ENCODE measurements around the gene COPG1. TPM values are rescaled to one million over a fixed set of nuclear protein-coding genes. Genes with fewer than 3 reads are reported as not detected.

Gene COPG1
- total and polyA plus RNA-seq, 9 of the 15 experiments (the other 6 are each of a cell fraction or from before 2014, with no cell fraction given), result 40.3 to 105 (median 62.4) TPM

DNA sequence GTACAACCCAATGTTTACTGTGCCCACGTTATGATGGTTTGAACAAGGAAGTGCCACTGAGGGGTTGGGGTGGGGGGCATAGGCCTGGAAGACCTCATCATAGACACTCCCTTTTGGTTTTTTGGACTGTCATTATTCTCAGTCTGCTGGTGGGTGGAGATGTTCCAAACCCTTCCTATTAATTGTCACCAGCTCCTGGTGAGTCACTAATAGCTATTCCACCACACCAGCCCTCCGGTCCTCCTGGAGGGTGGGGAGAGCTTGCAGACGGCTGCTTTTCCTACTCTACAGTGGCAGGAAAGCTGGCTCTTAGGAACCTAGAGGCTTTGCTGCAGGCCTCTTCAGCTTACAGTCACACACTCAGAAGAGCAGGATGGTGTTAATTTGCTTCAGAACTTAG lies 9.0 kb upstream of the COPG1 start:
- FAIRE-seq, result no peak

DNA sequence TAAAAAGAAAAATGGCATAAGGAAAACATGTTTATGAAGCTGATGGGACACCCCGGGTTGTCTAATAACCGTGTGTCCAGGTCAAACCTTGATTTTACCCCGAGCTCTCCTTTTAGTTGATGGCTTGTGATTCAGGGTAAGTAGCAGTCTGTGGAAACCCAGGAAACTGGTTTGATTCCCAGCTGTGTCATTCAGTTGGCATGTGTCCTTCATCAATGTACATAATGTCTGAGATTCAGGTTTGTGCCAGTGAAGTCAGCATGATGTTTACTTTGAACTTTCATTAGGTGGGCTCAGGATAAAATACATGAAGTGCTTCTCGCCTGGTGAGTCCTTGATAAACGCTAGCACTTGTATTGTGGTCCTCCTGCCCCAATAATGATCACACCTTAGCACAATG lies 4.3 kb upstream of the COPG1 start:
- Histone ChIP-seq H3K27ac (ENCODE audit: extremely low read depth, low read depth, low read length) (peak overlapping the region; percentile 36; the same call in 2 of the 3 replicates), H3K9ac (ENCODE audit: insufficient read depth in 1 of 2, low read depth in 2 of 2, low read length in 2 of 2) (0 out of 4 replicates have a peak overlapping the region, but pooled peaks of 1 of the 2 experiments have one; percentile 12), H3K4me3 (no peak overlapping the region), H3K36me3 (ENCODE audit: control insufficient read depth, insufficient read depth, low read length) (no peaks in the 10 kb centered on the region), H2AFZ (ENCODE audit: low read depth, low read length) (peak overlapping the region; percentile 7; the same call in 1 of the 2 replicates), H3K9me1 (ENCODE audit: control insufficient read depth, insufficient read depth, low read length) (no peaks in the 10 kb centered on the region), H3K27me3 (ENCODE audit: control insufficient read depth in 2 of 2, insufficient read depth in 2 of 2, low read length in 2 of 2) (no peaks in the 10 kb centered on the region), H3K4me1 (replicated peaks in 1 of 2; ENCODE audit: control insufficient read depth in 2 of 2, insufficient read depth in 2 of 2, low read length in 2 of 2) (peaks cover 10 to 18% of the 10 kb centered on the region in 2 experiments; a peak in 4 of 5 replicates), H3K9me3 (replicated peaks; ENCODE audit: control insufficient read depth, insufficient read depth, low read depth, low read length) (no peaks in the 10 kb centered on the region), H4K20me1 (replicated peaks; ENCODE audit: control insufficient read depth, insufficient read depth, low read length) (no peaks in the 10 kb centered on the region), H3K79me2 (ENCODE audit: control insufficient read depth, insufficient read depth, low read length) (peaks cover 21% of the 10 kb centered on the region), H3K4me2 (ENCODE audit: insufficient read depth, low read length) (no peak overlapping the region)
- ChIA-PET POLR2A (interaction anchor here (0.6 to 3.6 kb wide), 9 partner anchors 22 to 275 kb away, joined by 3 to 21 read pairs (median 3); partner anchors contain the start of gene CNBP), CTCF (ENCODE audit: low intra/inter-chr PET ratio) (interaction anchor here (0.5 to 1.3 kb wide), 6 partner anchors 9 to 274 kb away, joined by 3 to 10 read pairs (median 4); partner anchors contain the start of gene ISY1)
- in situ Hi-C loops (cut with MboI) (loop anchor here (10.0 kb wide), 1 partner anchor 260 kb away; no protein-coding TSS in a partner anchor), intact Hi-C loops (cut with micrococcal nuclease) (loop anchor here (2.0 to 5.0 kb wide), 2 partner anchors 193 to 274 kb away; no protein-coding TSS in a partner anchor)
- DNase-seq (ENCODE audit: extremely low read depth in 1 of 4, low spot score in 3 of 4) (no peak), ATAC-seq (no peak), FAIRE-seq (no peak)
- BruUV-seq (replicated peaks), result no TSS peak
- 70% methylated on average over 5 of the region's 5 CpGs for WGBS (ENCODE audit: insufficient coverage, low coverage, missing lambda C conversion rate)
- TF ChIP-seq ILF3 (IDR thresholded peaks at IDR 0.05; ENCODE audit: borderline replicate concordance) (no peak), ZNF589 (CRISPR knock-in tag; IDR thresholded peaks at IDR 0.05; ENCODE audit: low read depth) (no peak), ZNF316 (IDR thresholded peaks at IDR 0.05) (no peak), KHSRP (IDR thresholded peaks at IDR 0.05) (no peak), KDM5B (IDR thresholded peaks at IDR 0.05; ENCODE audit: insufficient replicate concordance, low read depth, low read length) (no peak)
- TF ChIP-seq, protein P1, sequence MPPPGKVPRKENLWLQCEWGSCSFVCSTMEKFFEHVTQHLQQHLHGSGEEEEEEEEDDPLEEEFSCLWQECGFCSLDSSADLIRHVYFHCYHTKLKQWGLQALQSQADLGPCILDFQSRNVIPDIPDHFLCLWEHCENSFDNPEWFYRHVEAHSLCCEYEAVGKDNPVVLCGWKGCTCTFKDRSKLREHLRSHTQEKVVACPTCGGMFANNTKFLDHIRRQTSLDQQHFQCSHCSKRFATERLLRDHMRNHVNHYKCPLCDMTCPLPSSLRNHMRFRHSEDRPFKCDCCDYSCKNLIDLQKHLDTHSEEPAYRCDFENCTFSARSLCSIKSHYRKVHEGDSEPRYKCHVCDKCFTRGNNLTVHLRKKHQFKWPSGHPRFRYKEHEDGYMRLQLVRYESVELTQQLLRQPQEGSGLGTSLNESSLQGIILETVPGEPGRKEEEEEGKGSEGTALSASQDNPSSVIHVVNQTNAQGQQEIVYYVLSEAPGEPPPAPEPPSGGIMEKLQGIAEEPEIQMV (tag; conservative IDR thresholded peaks at IDR 0.05; ENCODE audit: low read depth), result no peak
- TF ChIP-seq, protein P2, sequence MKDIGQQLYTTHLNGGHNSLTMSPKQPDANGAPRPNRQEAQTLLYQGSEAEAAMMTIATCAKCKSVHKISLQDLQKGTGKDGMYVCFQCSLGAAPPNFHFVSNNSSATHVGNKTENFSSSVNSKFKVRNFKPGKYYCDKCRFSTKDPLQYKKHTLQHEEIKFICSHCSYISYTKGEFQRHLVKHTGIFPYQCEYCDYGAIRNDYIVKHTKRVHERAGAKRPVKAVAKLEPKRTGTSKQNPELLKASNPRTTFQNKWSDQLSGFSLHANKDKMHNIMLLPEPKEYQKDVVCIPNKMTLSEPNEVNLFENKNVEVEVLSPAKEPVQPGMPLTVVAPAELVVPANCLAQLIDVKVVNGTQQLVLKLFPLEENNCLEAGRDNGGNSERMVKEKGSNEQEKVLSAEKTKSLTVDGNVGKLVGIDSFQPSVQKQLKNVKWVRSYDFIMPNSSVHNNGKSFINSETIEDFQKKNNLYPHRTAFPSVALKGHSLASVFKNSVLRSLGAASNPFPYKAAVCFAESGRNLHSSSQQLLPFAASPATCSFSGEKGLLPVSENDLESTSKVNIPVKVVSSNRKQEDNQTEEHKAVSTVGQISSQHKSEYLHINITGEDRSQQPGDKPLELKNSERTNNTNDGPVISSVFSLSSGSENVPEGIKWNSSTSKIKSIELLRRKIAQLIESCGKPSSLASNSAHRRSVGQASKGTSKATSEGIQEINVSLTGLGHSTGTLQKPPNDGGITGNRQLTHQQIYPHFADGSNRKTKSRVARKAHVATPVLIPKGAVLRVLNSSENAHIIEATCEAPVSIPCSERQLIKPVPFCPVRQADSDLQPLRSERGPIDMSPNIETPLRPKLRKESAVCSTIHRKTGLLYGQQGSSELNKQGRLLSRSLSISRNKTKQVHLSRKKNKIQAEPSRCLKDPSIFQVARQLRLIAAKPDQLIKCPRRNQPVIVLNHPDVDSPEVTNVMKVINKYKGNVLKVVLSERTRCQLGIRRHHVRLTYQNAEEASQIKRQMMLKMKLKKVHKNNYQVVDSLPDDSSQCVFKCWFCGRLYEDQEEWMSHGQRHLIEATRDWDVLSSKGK (CRISPR knock-in tag; IDR thresholded peaks at IDR 0.05), result no peak

More for the DNA sequence above, 9.0 kb upstream of the COPG1 start:
- Histone ChIP-seq H2AFZ (ENCODE audit: low read depth, low read length) (peak overlapping the region; percentile 34; the same call in 1 of the 2 replicates), H3K79me2 (ENCODE audit: control insufficient read depth, insufficient read depth, low read length) (no peaks in the 10 kb centered on the region; the same call in 2 of the 3 replicates), H3K9me1 (ENCODE audit: control insufficient read depth, insufficient read depth, low read length) (no peaks in the 10 kb centered on the region), H3K4me1 (replicated peaks in 1 of 2; ENCODE audit: control insufficient read depth in 2 of 2, insufficient read depth in 2 of 2, low read length in 2 of 2) (peaks cover 8 to 27% of the 10 kb centered on the region in 2 experiments; a peak in 4 of 5 replicates), H3K27ac (ENCODE audit: extremely low read depth, low read depth, low read length) (no peak overlapping the region), H3K4me3 (no peak overlapping the region), H3K4me2 (ENCODE audit: insufficient read depth, low read length) (no peak overlapping the region), H3K9me3 (replicated peaks; ENCODE audit: control insufficient read depth, insufficient read depth, low read depth, low read length) (no peaks in the 10 kb centered on the region), H3K36me3 (ENCODE audit: control insufficient read depth, insufficient read depth, low read length) (no peaks in the 10 kb centered on the region), H3K9ac (ENCODE audit: insufficient read depth in 1 of 2, low read depth in 2 of 2, low read length in 2 of 2) (no peak overlapping the region), H3K27me3 (ENCODE audit: control insufficient read depth in 2 of 2, insufficient read depth in 2 of 2, low read length in 2 of 2) (no peaks in the 10 kb centered on the region), H4K20me1 (replicated peaks; ENCODE audit: control insufficient read depth, insufficient read depth, low read length) (no peaks in the 10 kb centered on the region)
- POLR2A ChIA-PET, result interaction anchor here (0.6 to 1.6 kb wide), 6 partner anchors 10 to 198 kb away, joined by 3 to 5 read pairs (median 4); no protein-coding TSS in a partner anchor
- TF ChIP-seq POLR2AphosphoS5 (IDR thresholded peaks at IDR 0.05; ENCODE audit: control insufficient read depth, insufficient read depth, low read depth, low read length) (peak; percentile 29; the same call in 1 of the 2 replicates), GTF2A2 (tag; IDR thresholded peaks at IDR 0.05) (no peak)
- in situ Hi-C loops (cut with MboI), result loop anchor here (5.0 to 10.0 kb wide), 2 partner anchors 188 to 256 kb away; no protein-coding TSS in a partner anchor
- ATAC-seq (no peak), DNase-seq (ENCODE audit: extremely low read depth in 1 of 4, low spot score in 3 of 4) (peak in 1 of 4 experiments; percentile 5)
- WGBS (ENCODE audit: insufficient coverage, low coverage, missing lambda C conversion rate), result 26% methylated on average over 3 of the region's 3 CpGs
- intact Hi-C loops (cut with micrococcal nuclease), result no loop called here
- BruUV-seq (replicated peaks), result no TSS peak
- CTCF ChIA-PET (ENCODE audit: low intra/inter-chr PET ratio), result no interaction called here

Measured in K562 (cell line).